ENCODE data around the gene CSTPP1.

DNA sequence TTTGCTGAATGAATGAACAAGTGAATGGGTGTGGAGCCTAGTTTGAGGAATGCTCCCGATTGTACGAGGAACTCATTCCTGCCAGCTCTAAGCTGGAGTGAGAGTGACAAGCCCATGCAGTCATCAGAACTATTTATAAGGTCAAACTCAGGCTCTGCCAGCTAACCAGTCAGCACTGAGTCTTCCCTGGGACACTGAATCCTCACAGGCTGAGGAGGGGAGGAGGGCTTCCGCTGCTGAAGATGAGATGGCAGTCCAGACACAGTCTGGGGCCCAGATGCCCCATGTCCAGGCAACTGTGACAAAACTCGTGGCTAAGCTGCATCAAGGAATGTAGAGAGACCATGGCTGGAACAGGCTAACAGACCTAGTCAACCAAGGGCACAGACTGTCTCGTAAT is 22.2 kb upstream of the CSTPP1 start:
- TF ChIP-seq, protein P1, sequence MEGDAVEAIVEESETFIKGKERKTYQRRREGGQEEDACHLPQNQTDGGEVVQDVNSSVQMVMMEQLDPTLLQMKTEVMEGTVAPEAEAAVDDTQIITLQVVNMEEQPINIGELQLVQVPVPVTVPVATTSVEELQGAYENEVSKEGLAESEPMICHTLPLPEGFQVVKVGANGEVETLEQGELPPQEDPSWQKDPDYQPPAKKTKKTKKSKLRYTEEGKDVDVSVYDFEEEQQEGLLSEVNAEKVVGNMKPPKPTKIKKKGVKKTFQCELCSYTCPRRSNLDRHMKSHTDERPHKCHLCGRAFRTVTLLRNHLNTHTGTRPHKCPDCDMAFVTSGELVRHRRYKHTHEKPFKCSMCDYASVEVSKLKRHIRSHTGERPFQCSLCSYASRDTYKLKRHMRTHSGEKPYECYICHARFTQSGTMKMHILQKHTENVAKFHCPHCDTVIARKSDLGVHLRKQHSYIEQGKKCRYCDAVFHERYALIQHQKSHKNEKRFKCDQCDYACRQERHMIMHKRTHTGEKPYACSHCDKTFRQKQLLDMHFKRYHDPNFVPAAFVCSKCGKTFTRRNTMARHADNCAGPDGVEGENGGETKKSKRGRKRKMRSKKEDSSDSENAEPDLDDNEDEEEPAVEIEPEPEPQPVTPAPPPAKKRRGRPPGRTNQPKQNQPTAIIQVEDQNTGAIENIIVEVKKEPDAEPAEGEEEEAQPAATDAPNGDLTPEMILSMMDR (IDR thresholded peaks at IDR 0.05): no peak
- no peak for TF ChIP-seq POLR2A (IDR thresholded peaks at IDR 0.05)
